ENCODE results near the gene B4GALT1.

The B4GALT1 gene

DNA sequence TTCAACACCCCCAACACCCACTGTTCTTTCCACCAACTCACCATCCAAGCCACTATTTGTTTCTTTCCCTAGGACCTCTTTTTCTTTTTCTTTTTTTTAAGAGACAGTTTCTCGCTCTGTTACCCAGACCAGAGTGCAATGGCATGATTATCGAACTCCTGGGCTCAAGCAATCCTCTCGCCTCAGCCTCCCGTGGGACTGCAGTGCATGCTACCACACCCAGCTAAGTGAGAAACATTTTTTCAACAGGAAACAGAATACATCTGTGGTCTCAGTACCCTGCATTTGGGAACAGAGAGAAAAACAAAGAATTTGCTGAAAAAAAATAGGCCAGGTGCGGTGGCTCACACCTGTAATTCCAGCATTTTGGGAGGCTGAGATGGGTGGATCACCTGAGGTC, 24.6 kb downstream of the B4GALT1 start:
- Mint-ChIP-seq H3K9me3 (no peaks in the 10 kb centered on the region), H3K4me3 (peak overlapping the region; percentile 62), H3K36me3 (peaks cover 36% of the 10 kb centered on the region), H3K4me1 (peaks cover 92% of the 10 kb centered on the region), H3K27ac (peak overlapping the region; percentile 93)
- no peak for ATAC-seq
- no peak for DNase-seq (ENCODE audit: low spot score in 2 of 2)

DNA sequence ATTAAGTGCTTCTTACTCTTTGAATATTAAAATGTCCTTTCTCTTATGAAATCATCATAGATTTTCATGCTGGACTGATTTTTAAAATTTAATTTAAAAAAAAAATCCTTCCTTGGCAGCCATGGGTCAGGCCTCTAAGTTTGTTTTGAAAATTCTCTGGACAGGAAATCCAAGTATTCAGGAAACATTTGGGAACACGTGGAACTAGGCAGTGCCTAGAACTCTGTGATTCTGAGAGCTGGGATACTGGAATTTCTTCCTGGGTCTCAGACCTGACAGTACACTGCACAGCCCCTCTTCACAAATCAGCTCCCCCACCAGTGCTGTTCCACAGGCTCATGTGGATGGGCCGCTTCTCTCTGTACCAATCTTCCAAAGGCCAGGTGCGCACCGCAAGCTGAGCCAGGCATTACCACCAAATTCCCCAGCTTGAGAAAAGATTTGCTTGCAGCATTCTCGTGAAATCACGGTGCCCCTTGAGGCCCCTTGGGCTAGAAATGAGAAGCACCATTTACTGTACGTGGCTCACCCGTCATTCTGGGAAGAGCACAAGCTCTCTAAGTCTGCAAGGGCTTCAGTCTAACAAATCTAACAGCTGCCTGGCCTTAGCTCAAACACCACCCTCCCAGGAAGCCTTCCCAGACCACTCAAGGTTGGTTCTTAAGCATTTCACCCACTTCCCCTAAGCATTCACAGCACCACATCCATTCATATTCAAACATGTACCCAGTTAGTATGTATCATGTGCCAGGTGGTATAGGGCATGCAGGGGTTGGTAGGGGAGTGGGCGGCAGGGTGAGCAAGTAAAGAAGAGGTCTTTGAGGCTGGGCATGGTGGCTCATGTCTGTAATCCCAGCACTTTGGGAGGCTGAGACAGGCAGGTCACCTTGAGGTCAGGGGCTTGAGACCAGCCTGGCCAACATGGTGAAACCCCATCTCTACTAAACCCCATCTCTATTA, 26.5 kb downstream of the B4GALT1 start:
- peaks cover 94% of the 10 kb centered on the region for H3K4me1 Mint-ChIP-seq
- H3K27ac Mint-ChIP-seq, result peak overlapping the region; percentile 93

GRCh38 chr9:33139421-33140228, 27.5 kb downstream of the B4GALT1 start:
- peak overlapping the region; percentile 62 for H3K4me3 Mint-ChIP-seq
- H3K27ac Mint-ChIP-seq, result peak overlapping the region; percentile 93
- H3K9me3 Mint-ChIP-seq, result no peaks in the 10 kb centered on the region
- ATAC-seq, result no peak
- peaks cover 94% of the 10 kb centered on the region for H3K4me1 Mint-ChIP-seq
- H3K36me3 Mint-ChIP-seq, result peaks cover 36% of the 10 kb centered on the region
- DNase-seq (ENCODE audit: low spot score in 2 of 2), result no peak

More for the DNA sequence above, 26.5 kb downstream of the B4GALT1 start:
- peaks cover 31% of the 10 kb centered on the region for H3K36me3 Mint-ChIP-seq
- DNase-seq (ENCODE audit: low spot score in 2 of 2) (peak in 1 of 2 donors; percentile 63), ATAC-seq (peak; percentile 75)
- peak overlapping the region; percentile 62 for H3K4me3 Mint-ChIP-seq
- H3K9me3 Mint-ChIP-seq, result no peaks in the 10 kb centered on the region

GRCh38 chr9:33138768-33139167, 28.4 kb downstream of the B4GALT1 start:
- H3K27ac Mint-ChIP-seq, result peak overlapping the region; percentile 93
- no peaks in the 10 kb centered on the region for H3K9me3 Mint-ChIP-seq
- no peak for DNase-seq (ENCODE audit: low spot score in 2 of 2)
- ATAC-seq, result peak; percentile 19
- H3K36me3 Mint-ChIP-seq, result peaks cover 34% of the 10 kb centered on the region
- peaks cover 90% of the 10 kb centered on the region for H3K4me1 Mint-ChIP-seq
- peak overlapping the region; percentile 62 for H3K4me3 Mint-ChIP-seq

- Mint-ChIP-seq H3K4me3 (peak overlapping the region; percentile 62), H3K9me3 (no peaks in the 10 kb centered on the region)
These were observed 29.3 kb downstream of the B4GALT1 start for GRCh38 chr9:33137781-33138264.

DNA sequence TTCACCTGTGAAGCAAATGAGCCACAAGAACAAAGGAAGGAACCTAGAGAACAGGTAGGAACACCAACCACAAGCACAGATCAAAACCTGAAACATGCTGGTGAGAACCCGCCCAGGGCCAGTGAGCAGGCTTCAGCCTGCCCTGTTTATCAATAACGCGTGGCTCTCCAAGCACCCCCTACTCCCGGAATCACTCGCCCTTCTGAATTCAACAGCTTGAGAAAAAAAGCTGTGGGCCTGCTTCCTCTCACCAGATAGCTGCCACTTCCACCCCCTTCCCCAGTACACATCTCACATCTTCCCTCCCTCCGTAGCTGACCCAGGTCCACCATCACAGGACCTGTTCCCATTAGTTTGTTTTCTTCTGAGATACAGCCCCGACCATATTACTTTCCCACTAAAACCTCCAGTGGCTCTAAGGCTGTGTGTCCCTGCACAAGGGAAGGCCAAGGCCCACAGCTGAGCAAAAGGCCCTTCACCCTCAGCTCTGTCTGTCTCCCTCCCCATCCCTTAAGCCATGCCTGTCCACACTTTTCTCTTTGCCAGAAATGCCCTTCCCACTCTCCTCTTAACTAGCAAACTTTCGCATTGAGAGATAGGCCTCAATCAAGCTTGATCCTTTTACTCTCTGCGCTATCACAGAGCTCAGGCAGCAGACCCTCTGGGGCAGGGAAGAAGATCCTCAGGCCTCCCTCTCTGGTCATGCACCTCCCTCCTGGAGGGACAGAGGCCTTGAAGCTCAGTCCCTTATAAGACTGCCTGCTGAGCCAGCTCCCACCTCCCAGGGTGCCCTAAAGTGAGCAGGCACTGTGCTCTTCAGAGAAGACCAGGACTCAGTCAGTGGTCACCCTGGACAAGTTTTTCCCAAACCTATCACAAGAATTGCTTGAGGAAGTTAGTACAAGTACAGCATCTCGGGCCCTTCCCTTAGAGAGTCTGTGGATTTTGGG, 30.1 kb downstream of the B4GALT1 start:
- H3K4me1 Mint-ChIP-seq, result peaks cover 88% of the 10 kb centered on the region

More at GRCh38 chr9:33137781-33138264, 29.3 kb downstream of the B4GALT1 start:
- Mint-ChIP-seq H3K36me3 (peaks cover 44% of the 10 kb centered on the region), H3K4me1 (peaks cover 89% of the 10 kb centered on the region), H3K27ac (peak overlapping the region; percentile 93)
- ATAC-seq (no peak), DNase-seq (ENCODE audit: low spot score in 2 of 2) (no peak)

DNA sequence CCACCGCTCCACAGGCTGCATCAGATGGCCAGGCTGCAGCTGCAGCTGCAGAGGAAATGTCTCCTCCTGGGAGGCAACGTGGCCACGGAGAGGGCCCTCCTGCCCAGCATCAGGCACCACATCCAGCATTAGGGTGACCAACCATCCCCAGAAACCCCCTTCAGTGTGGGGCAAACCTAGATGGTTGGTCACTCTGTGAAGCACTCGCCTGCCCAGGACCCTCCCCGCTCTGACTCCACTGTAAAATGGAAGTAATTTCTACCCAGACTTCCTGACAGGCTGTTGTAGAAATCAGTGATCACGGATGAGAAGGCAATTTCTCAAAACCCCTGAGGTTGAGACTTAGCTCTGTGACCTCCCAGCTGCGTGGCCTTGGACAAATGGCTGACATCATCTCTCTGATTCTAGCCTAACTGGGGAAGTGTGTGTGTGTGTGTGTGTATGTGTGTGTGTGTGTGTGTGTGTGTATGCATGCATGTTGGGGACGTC, 31.6 kb downstream of the B4GALT1 start:
- H3K4me1 Mint-ChIP-seq, result peaks cover 88% of the 10 kb centered on the region
- H3K9me3 Mint-ChIP-seq, result no peaks in the 10 kb centered on the region
- peaks cover 49% of the 10 kb centered on the region for H3K36me3 Mint-ChIP-seq
- H3K27ac Mint-ChIP-seq, result peak overlapping the region; percentile 93
- peak overlapping the region; percentile 62 for H3K4me3 Mint-ChIP-seq
- ATAC-seq (no peak), DNase-seq (ENCODE audit: low spot score in 2 of 2) (no peak)

More for the DNA sequence above, 30.1 kb downstream of the B4GALT1 start:
- Mint-ChIP-seq H3K27ac (peak overlapping the region; percentile 93), H3K9me3 (no peaks in the 10 kb centered on the region), H3K36me3 (peaks cover 44% of the 10 kb centered on the region), H3K4me3 (peak overlapping the region; percentile 62)
- peak; percentile 31 for ATAC-seq
- DNase-seq (ENCODE audit: low spot score in 2 of 2), result no peak

DNA sequence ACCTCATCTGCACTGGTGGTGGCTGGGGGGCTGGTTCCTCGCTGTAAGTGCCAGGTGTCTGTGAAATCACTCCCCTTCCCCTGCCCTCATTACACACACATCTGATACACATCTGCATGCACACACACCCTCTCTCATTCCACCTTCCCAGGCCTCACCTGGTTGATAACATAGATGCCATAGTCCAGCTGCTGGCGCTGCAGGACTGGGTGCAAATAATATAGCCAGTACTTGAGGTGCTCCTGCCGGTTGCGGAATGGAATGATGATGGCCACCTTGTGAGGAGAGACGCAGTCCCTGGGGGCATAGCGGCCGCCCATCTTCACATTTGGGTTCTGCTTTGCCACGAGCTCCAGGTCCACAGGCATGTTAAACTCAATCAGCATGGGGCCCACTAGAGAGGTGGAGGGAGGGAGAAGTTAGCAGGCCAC, 32.1 kb downstream of the B4GALT1 start:
- no peak for DNase-seq (ENCODE audit: low spot score in 2 of 2)
- H3K9me3 Mint-ChIP-seq, result no peaks in the 10 kb centered on the region
- ATAC-seq, result no peak
- peaks cover 52% of the 10 kb centered on the region for H3K36me3 Mint-ChIP-seq
- H3K4me1 Mint-ChIP-seq, result peaks cover 89% of the 10 kb centered on the region
- H3K27ac Mint-ChIP-seq, result peak overlapping the region; percentile 93
- H3K4me3 Mint-ChIP-seq, result no peak overlapping the region

DNA sequence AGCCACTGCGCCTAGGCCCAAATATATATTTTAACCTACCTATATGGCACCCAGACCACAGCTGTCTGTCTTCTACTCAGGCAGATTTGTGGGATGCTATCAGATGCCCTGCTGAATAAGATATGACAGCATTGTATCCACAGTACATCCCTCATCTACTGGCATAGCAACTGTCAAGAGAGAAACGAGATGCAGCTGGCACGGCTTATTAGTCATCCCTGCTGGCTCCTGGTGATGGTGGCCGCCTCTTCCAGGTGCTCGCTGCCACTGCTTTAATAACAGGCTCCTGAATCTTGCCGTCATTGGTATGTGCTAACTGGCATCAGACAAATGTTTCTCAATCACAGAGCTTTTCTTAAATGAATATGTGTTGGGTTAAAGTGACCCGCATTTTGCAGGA, 34.0 kb downstream of the B4GALT1 start:
- Mint-ChIP-seq H3K9me3 (no peaks in the 10 kb centered on the region), H3K4me1 (peaks cover 89% of the 10 kb centered on the region), H3K27ac (peak overlapping the region; percentile 83), H3K4me3 (no peak overlapping the region), H3K36me3 (peaks cover 70% of the 10 kb centered on the region)
- ATAC-seq (no peak), DNase-seq (ENCODE audit: low spot score in 2 of 2) (no peak)

GRCh38 chr9:33131790-33132772, 35.1 kb downstream of the B4GALT1 start:
- Mint-ChIP-seq H3K27ac (peak overlapping the region; percentile 98), H3K9me3 (no peaks in the 10 kb centered on the region), H3K4me1 (peaks cover 89% of the 10 kb centered on the region), H3K4me3 (no peak overlapping the region), H3K36me3 (peaks cover 81% of the 10 kb centered on the region)
- ATAC-seq, result no peak
- no peak for DNase-seq (ENCODE audit: low spot score in 2 of 2)

GRCh38 chr9:33130961-33131789, 36.0 kb downstream of the B4GALT1 start:
- peaks cover 90% of the 10 kb centered on the region for H3K36me3 Mint-ChIP-seq
- peak overlapping the region; percentile 66 for H3K4me3 Mint-ChIP-seq
- ATAC-seq (peak; percentile 68), DNase-seq (ENCODE audit: low spot score in 2 of 2) (no peak)
- peak overlapping the region; percentile 98 for H3K27ac Mint-ChIP-seq
- H3K4me1 Mint-ChIP-seq, result peaks cover 89% of the 10 kb centered on the region
- no peaks in the 10 kb centered on the region for H3K9me3 Mint-ChIP-seq

GRCh38 chr9:33129886-33130881, 37.0 kb downstream of the B4GALT1 start:
- Mint-ChIP-seq H3K27ac (peak overlapping the region; percentile 98), H3K9me3 (no peaks in the 10 kb centered on the region), H3K4me1 (peaks cover 87% of the 10 kb centered on the region), H3K36me3 (peaks cover 92% of the 10 kb centered on the region), H3K4me3 (peak overlapping the region; percentile 66)
- peak; percentile 92 for ATAC-seq
- no peak for DNase-seq (ENCODE audit: low spot score in 2 of 2)
